Endothelial cell of umbilical vein (primary cell): ENCODE results near the gene TTC27.
A peak's percentile ranks its signal among the peaks of the same experiment; 100 is the strongest.

Experiments used
- JUN ChIP-seq: IDR thresholded peaks from 2 replicates; pipeline ENCODE4 v1.6.1; 2011; ENCODE audit warnings: borderline replicate concordance, low read depth; ENCODE audit not compliant: insufficient read length, insufficient read depth
- MYC ChIP-seq: IDR thresholded peaks from one replicate; pipeline ENCODE4 v1.6.1; 2011; ENCODE audit warnings: mild to moderate bottlenecking, low read depth, low read length
- POLR2A ChIP-seq: IDR thresholded peaks from 2 replicates; pipeline ENCODE4 v1.6.1; 2012; ENCODE audit warnings: low read depth, mild to moderate bottlenecking, control low read depth, low read length

- TF ChIP-seq POLR2A = no peak
- TF ChIP-seq JUN = peak; percentile 44
- TF ChIP-seq MYC = no peak
Observed at GRCh38 chr2:32792416-32792815, 164.6 kb downstream of the TTC27 start.
